Measurements from ENCODE around the gene GRHL1. TPM values are rescaled to one million over a fixed set of nuclear protein-coding genes. Genes with fewer than 3 reads are reported as not detected.

The GRHL1 gene
- total and polyA plus RNA-seq, 9 of the 15 experiments (the other 6 are each of a cell fraction or from before 2014, with no cell fraction given), result 1.7 to 6.1 (median 4.7) TPM

DNA sequence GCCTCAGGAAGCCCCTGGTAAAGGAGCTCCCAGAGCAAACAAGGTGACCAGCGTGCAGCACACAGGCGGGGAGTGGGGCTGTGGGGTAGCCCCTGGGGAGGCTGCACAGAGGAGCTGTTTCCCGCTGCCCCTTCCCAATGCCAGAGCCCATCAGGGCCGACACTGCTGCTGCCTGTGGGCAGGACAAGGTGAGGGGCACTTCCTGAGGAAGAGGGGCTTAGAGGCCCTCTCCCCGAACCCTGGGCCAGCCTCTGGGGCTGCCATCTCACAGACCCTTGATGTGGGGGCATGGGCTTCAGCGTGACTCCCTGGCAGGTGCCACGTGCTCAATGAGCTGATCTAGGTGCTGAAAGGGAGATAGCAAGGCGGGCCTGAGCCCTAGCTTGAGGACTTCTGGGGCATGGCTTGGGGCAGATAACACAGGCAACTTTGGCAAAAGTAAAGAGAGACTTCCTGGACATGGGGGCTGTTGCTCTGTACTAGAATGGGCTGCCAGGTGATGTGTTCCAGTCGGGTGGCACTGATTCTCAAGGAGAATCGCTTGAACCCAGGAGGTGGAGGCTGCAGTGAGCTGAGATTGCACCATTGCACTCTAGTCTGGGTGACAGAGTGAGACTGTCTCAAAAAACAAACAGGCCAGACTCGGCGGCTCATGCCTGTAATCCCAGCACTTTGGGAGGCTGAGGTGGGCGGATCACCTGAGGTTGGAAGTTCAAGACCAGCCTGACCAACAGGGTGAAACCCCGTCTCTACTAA, 81.9 kb downstream of the GRHL1 start (continued):
- TF ChIP-seq RBFOX2 (IDR thresholded peaks at IDR 0.05; ENCODE audit: low read depth, low read length) (peak; percentile 31; the same call in 1 of the 2 replicates), POLR3A (IDR thresholded peaks at IDR 0.05; ENCODE audit: borderline replicate concordance, extremely low read depth, insufficient read depth, insufficient read length) (no peak)

DNA sequence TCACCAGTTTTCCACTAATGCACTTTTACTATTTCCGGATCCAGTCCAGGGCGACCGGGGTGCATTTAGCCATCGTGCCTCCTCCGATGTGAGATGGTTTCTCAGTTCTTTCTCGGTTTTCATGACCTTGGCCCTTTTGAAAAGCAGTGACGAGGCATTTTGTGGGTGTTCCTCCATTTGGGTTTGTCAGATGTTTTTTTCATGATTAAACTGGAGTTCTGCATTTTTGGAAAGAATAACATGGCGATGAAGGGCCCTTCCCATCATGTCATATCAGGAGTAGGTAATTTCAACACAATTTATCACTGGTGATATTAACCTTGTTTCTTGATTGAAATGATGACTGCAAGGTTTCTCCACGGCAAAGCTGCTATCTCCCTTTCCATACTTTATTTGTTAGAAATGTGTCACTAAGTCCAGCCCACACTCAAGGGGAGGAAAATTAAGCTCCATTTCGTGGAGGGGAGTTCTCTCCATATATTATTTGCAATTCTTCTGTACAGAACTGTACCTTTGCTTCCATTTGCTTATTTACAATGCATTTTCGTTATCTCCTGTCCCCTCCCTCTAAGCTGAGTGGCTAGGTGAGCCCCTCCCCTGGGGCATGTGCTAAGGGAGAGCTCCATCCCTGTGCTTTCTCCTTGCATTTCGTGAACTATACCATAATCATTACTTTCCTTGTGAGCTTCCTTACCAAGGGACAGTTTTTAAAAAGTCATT, 83.0 kb downstream of the GRHL1 start:
- H3K4me3 ChIP-seq, result peak overlapping the region; percentile 9; the same call in 1 of the 2 replicates
- peak overlapping the region; percentile 78 for H3K4me2 ChIP-seq (ENCODE audit: insufficient read depth, low read length)
- H3K27me3 ChIP-seq (ENCODE audit: control insufficient read depth in 2 of 2, insufficient read depth in 2 of 2, low read length in 2 of 2), result no peaks in the 10 kb centered on the region
- DNase-seq (ENCODE audit: extremely low read depth in 1 of 4, low spot score in 3 of 4) (peak; percentile 39 to 73 (median 60)), ATAC-seq (peak; percentile 53), FAIRE-seq (peak; percentile 93)
- intact Hi-C loops (cut with micrococcal nuclease), result no loop called here
- H3K36me3 ChIP-seq (ENCODE audit: control insufficient read depth, insufficient read depth, low read length), result peaks cover 4% of the 10 kb centered on the region; the same call in 1 of the 3 replicates
- H3K9me3 ChIP-seq (replicated peaks; ENCODE audit: control insufficient read depth, insufficient read depth, low read depth, low read length), result no peaks in the 10 kb centered on the region
- H3K9ac ChIP-seq (ENCODE audit: insufficient read depth in 1 of 2, low read depth in 2 of 2, low read length in 2 of 2), result peak overlapping the region; percentile 23 to 65; a peak in 3 of 4 replicates
- ChIA-PET POLR2A (interaction anchor here (0.6 to 1.0 kb wide), 6 partner anchors 9 to 497 kb away, joined by 3 to 9 read pairs (median 4); partner anchors contain the start of gene KLF11), CTCF (ENCODE audit: low intra/inter-chr PET ratio) (no interaction called here)
- H3K9me1 ChIP-seq (ENCODE audit: control insufficient read depth, insufficient read depth, low read length), result no peaks in the 10 kb centered on the region
- H4K20me1 ChIP-seq (replicated peaks; ENCODE audit: control insufficient read depth, insufficient read depth, low read length), result no peaks in the 10 kb centered on the region
- H3K27ac ChIP-seq (ENCODE audit: extremely low read depth, low read depth, low read length), result peak overlapping the region; percentile 84
- peaks cover 28 to 69% of the 10 kb centered on the region in 2 experiments for H3K4me1 ChIP-seq (replicated peaks in 1 of 2; ENCODE audit: control insufficient read depth in 2 of 2, insufficient read depth in 2 of 2, low read length in 2 of 2)
- H2AFZ ChIP-seq (ENCODE audit: low read depth, low read length), result peak overlapping the region; percentile 82
- 4% methylated on average over 12 of the region's 12 CpGs for whole genome bisulfite sequencing (ENCODE audit: insufficient coverage, low coverage, missing lambda C conversion rate)
- in situ Hi-C loops (cut with MboI), result no loop called here
- H3K79me2 ChIP-seq (ENCODE audit: control insufficient read depth, insufficient read depth, low read length), result peaks cover 51% of the 10 kb centered on the region
- no TSS peak for BruUV-seq (replicated peaks)
- TF ChIP-seq GATAD2B (IDR thresholded peaks at IDR 0.05; ENCODE audit: borderline replicate concordance), result 0 out of 2 replicates have a peak, but pooled peaks have one; percentile 35
- peak in 1 of 3 experiments; percentile 80 for TF ChIP-seq YY1 (IDR thresholded peaks at IDR 0.05; ENCODE audit: borderline replicate concordance in 1 of 3, control insufficient read depth in 1 of 3, extremely low read depth in 1 of 3, insufficient read depth in 3 of 3, insufficient read length in 1 of 3, insufficient replicate concordance in 2 of 3, low read depth in 1 of 3, low read length in 2 of 3)
- peak; percentile 36; the same call in 1 of the 2 replicates for TF ChIP-seq ZNF583 (CRISPR knock-in tag; IDR thresholded peaks at IDR 0.05)
- peak; percentile 22; the same call in 1 of the 2 replicates for TF ChIP-seq PML (IDR thresholded peaks at IDR 0.05; ENCODE audit: low read length)
- TF ChIP-seq TEAD4 (IDR thresholded peaks at IDR 0.05; ENCODE audit: low read length), result peak; percentile 21; the same call in 1 of the 2 replicates
- TF ChIP-seq TEAD4 (CRISPR knock-in tag; IDR thresholded peaks at IDR 0.05; ENCODE audit: borderline replicate concordance), result no peak
- TF ChIP-seq ZNF695 (CRISPR knock-in tag; IDR thresholded peaks at IDR 0.05), result no peak
- peak; percentile 91 for TF ChIP-seq NFE2 (IDR thresholded peaks at IDR 0.05; ENCODE audit: low read depth)
- TF ChIP-seq, protein P1, sequence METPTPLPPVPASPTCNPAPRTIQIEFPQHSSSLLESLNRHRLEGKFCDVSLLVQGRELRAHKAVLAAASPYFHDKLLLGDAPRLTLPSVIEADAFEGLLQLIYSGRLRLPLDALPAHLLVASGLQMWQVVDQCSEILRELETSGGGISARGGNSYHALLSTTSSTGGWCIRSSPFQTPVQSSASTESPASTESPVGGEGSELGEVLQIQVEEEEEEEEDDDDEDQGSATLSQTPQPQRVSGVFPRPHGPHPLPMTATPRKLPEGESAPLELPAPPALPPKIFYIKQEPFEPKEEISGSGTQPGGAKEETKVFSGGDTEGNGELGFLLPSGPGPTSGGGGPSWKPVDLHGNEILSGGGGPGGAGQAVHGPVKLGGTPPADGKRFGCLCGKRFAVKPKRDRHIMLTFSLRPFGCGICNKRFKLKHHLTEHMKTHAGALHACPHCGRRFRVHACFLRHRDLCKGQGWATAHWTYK (CRISPR knock-in tag; IDR thresholded peaks at IDR 0.05), result 0 out of 2 replicates have a peak, but pooled peaks have one; percentile 16
- TF ChIP-seq, protein P2, sequence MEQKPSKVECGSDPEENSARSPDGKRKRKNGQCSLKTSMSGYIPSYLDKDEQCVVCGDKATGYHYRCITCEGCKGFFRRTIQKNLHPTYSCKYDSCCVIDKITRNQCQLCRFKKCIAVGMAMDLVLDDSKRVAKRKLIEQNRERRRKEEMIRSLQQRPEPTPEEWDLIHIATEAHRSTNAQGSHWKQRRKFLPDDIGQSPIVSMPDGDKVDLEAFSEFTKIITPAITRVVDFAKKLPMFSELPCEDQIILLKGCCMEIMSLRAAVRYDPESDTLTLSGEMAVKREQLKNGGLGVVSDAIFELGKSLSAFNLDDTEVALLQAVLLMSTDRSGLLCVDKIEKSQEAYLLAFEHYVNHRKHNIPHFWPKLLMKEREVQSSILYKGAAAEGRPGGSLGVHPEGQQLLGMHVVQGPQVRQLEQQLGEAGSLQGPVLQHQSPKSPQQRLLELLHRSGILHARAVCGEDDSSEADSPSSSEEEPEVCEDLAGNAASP (IDR thresholded peaks at IDR 0.05), result no peak
- TF ChIP-seq NFRKB (IDR thresholded peaks at IDR 0.05; ENCODE audit: low read depth), result peak; percentile 20; the same call in 1 of the 2 replicates
- peak; percentile 72 to 78 for TF ChIP-seq FOXK2 (conservative IDR thresholded peaks at IDR 0.05 in 1 of 2, IDR thresholded peaks at IDR 0.05 in 1 of 2; ENCODE audit: low read depth in 2 of 2)
- no peak for TF ChIP-seq MCM2 (IDR thresholded peaks at IDR 0.05; ENCODE audit: low read depth)
- peak; percentile 36 to 43; a peak in 2 of 4 replicates for TF ChIP-seq NRF1 (conservative IDR thresholded peaks at IDR 0.05 in 1 of 2, IDR thresholded peaks at IDR 0.05 in 1 of 2)

Measured in K562 (cell line).